Skeletal muscle cell (primary cell): ENCODE data around the gene AKR1D1.
"Not testable (repeated sequence)": the region's sequence is repeated elsewhere in the genome, so short reads cannot be mapped to it uniquely, and the experiment has no call there.

Experiments
- DNase-seq: peaks from one replicate; pipeline ENCODE4 v3.0.0-alpha.2; 2010; ENCODE audit warnings: low read depth
- H3K4me3 ChIP-seq: 2 replicates; pipeline ENCODE4 v1.5.1; 2011; ENCODE audit warnings: low read depth, mild to moderate bottlenecking, control low read depth, low read length, moderate library complexity

Gene AKR1D1

GRCh38 chr7:138105221-138105620 is 29.0 kb downstream of the AKR1D1 start:
- DNase-seq: no peak
- no peak overlapping the region for H3K4me3 ChIP-seq

GRCh38 chr7:138115047-138115446 is 38.8 kb downstream of the AKR1D1 start:
- no peak for DNase-seq
- H3K4me3 ChIP-seq: no peak overlapping the region

GRCh38 chr7:138116141-138116540 is 39.9 kb downstream of the AKR1D1 start:
- DNase-seq: no peak
- H3K4me3 ChIP-seq: no peak overlapping the region

- no peak for DNase-seq
- H3K4me3 ChIP-seq: no peak overlapping the region
Measured at GRCh38 chr7:138116892-138117291, 40.6 kb downstream of the AKR1D1 start.

GRCh38 chr7:138120140-138120827 is 44.0 kb downstream of the AKR1D1 start:
- DNase-seq: no peak
- no peak overlapping the region for H3K4me3 ChIP-seq

GRCh38 chr7:138122162-138122561 is 45.9 kb downstream of the AKR1D1 start:
- no peak for DNase-seq

GRCh38 chr7:138125119-138125518 is 48.9 kb downstream of the AKR1D1 start:
- DNase-seq: no peak
- H3K4me3 ChIP-seq: no peak overlapping the region

More at GRCh38 chr7:138122162-138122561, 45.9 kb downstream of the AKR1D1 start:
- no peak overlapping the region for H3K4me3 ChIP-seq

- no peak overlapping the region for H3K4me3 ChIP-seq
- DNase-seq: peak; percentile 31
Measured at GRCh38 chr7:138125598-138126111, 49.4 kb downstream of the AKR1D1 start.

- no peak overlapping the region for H3K4me3 ChIP-seq
- no peak for DNase-seq
Measured at GRCh38 chr7:138126928-138127327, 50.7 kb downstream of the AKR1D1 start.

- DNase-seq: no peak
- H3K4me3 ChIP-seq: no peak overlapping the region
Measured at GRCh38 chr7:138127996-138128395, 51.7 kb downstream of the AKR1D1 start.

GRCh38 chr7:138129551-138130165 is 53.4 kb downstream of the AKR1D1 start:
- DNase-seq: no peak
- H3K4me3 ChIP-seq: no peak overlapping the region

GRCh38 chr7:138137423-138138171 is 61.3 kb downstream of the AKR1D1 start:
- H3K4me3 ChIP-seq: no peak overlapping the region
- DNase-seq: no peak

- no peak for DNase-seq
- no peak overlapping the region for H3K4me3 ChIP-seq
Measured at GRCh38 chr7:138138244-138138643, 62.0 kb downstream of the AKR1D1 start.

- H3K4me3 ChIP-seq: no peak overlapping the region
- no peak for DNase-seq
Measured at GRCh38 chr7:138142583-138143201, 66.4 kb downstream of the AKR1D1 start.

GRCh38 chr7:138144958-138145357 is 68.7 kb downstream of the AKR1D1 start:
- H3K4me3 ChIP-seq: no peak overlapping the region
- no peak for DNase-seq

GRCh38 chr7:138146221-138146620 is 70.0 kb downstream of the AKR1D1 start:
- H3K4me3 ChIP-seq, DNase-seq: not testable (repeated sequence)

- not testable (repeated sequence) for H3K4me3 ChIP-seq, DNase-seq
Measured at GRCh38 chr7:138146757-138147734, 70.8 kb downstream of the AKR1D1 start.

- DNase-seq: no peak
- H3K4me3 ChIP-seq: no peak overlapping the region
Measured at GRCh38 chr7:138151731-138152577, 75.7 kb downstream of the AKR1D1 start.
